SK-N-MC (cell line): ENCODE measurements around the gene JPH3.

ENCODE experiments used
- EZH2 ChIP-seq: fragments of 200-600 bp; sonication (generic); IDR thresholded peaks from one replicate; pipeline ENCODE4 v1.6.1; 2017; ENCODE audit warnings: antibody characterized with exemption
- FOXP2 ChIP-seq: optimal IDR thresholded peaks from 2 replicates; pipeline ENCODE3; 2011; ENCODE audit warnings: mild to moderate bottlenecking, moderate library complexity; ENCODE audit not compliant: insufficient read depth; ENCODE audit errors: extremely low read length, control extremely low read depth
- POLR2AphosphoS5 ChIP-seq: IDR thresholded peaks from 2 replicates; pipeline ENCODE4 v1.6.1; 2012; ENCODE audit warnings: mild to moderate bottlenecking, low read depth, low read length, borderline replicate concordance

DNA sequence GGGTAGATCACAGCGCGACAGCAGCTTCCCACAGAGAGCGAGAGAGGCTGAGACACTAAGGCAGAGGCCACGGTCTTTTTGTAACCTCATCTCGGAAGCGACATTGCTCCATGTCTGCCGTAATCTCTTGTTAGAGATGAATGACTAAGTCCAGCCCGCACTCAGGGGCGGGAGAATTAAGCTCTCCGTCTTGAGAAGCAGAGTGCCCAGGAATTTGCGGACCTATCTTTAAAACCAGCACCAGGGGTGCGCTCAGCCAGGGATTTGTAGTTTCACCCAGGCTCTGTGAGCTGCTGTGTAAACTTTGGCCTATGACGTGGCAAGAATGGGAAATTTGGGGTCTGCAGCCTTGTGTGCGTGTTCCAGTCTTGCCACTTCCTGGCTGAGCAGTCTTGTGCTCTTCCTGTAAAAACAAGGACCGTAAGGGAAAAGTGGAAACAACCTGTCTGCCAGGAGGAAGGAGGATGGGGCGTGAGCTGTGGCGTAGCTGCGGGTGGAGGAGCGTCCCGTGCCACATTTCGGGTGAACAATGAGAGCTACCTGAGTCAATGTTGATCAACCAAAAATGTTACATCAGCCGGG is 16.0 kb upstream of the JPH3 start:
- TF ChIP-seq POLR2AphosphoS5, result no peak
- TF ChIP-seq EZH2, result no peak
- TF ChIP-seq FOXP2, result no peak
